Left lung (tissue), 10 donors: ENCODE measurements around the gene NBPF4. TPM values are rescaled to one million over a fixed set of nuclear protein-coding genes. Genes with fewer than 3 reads are reported as not detected.

Experiments
- ATAC-seq: fragments of 200-7000 bp; cut with Tn5 transposase; one replicate; pipeline ENCODE4 v1.9.1; 2020; ENCODE audit warnings: moderate library complexity
- DNase-seq, 4 donors: peaks; one replicate each; pipeline ENCODE4 v3.0.0-alpha.2; 2013 to 2020
- H3K27ac ChIP-seq, 2 donors: fragments of 200-600 bp; sonication (generic) in 1 of 2; one replicate each; pipeline versions ENCODE4 v1.5.0 to v1.8.0; 2020 to 2021
- H3K27me3 ChIP-seq, 2 donors: fragments of 200-600 bp; sonication (generic) in 1 of 2; one replicate each; pipeline versions ENCODE4 v1.5.0 to v1.8.0; 2020 to 2021
- H3K36me3 ChIP-seq, 2 donors: fragments of 200-600 bp; sonication (generic) in 1 of 2; one replicate each; pipeline versions ENCODE4 v1.5.0 to v1.8.0; 2020 to 2021
- H3K4me1 ChIP-seq, 2 donors: fragments of 200-600 bp; one replicate each; pipeline ENCODE4 v1.8.0; 2021
- H3K4me3 ChIP-seq, 2 donors: fragments of 200-600 bp; sonication (generic) in 1 of 2; one replicate each; pipeline versions ENCODE4 v1.5.0 to v1.8.0; 2020 to 2021; ENCODE audit warnings: mild to moderate bottlenecking in 1 of 2
- H3K9me3 ChIP-seq, 2 donors: fragments of 200-600 bp; sonication (generic) in 1 of 2; one replicate each; pipeline versions ENCODE4 v1.5.0 to v1.8.0; 2020 to 2021
- CTCF ChIP-seq, 2 donors: fragments of 200-600 bp; sonication (generic) in 1 of 2; IDR thresholded peaks; one replicate each; pipeline versions ENCODE4 v1.5.0 to v1.8.0; 2021; ENCODE audit warnings: antibody characterized with exemption in 2 of 2
- intact Hi-C, 2 donors: fragments of 100-400 bp; cut with DNase I; formaldehyde crosslinking; loops; one replicate each; pipeline versions ENCODE4 v1.11.2 to v1.14.2; 2022
- polyA plus RNA-seq, 6 donors: library from polyadenylated mRNA; unstranded; fragments of 120-200 nt; gene quantifications; one replicate each; pipeline ENCODE4 v1.2.1, GENCODE V29; 2013; ENCODE audit not compliant: insufficient read length in 6 of 6
- total RNA-seq, 2 donors: library from RNA; stranded (reverse); fragmentation: NEBNext Ultra II Directional; extraction: Animal tissue kit (Norgen Biotek cat#: 25700); gene quantifications; one replicate each; pipeline ENCODE4 v1.2.1, GENCODE V29; 2021
- donor health status: DM: no; HTN: yes; CAD: no.
- donor health status: DM: no; HTN: no; CAD: no.

The NBPF4 gene
- total and polyA plus RNA-seq, 8 donors: 0.15 TPM; not detected in 7

GRCh38 chr1:108200687-108201051, 43.2 kb downstream of the NBPF4 start:
- Histone ChIP-seq H3K4me3 (peak overlapping the region; percentile 81 to 97), H3K4me1 (peaks cover 16 to 40% of the 10 kb centered on the region in 2 donors), H3K36me3 (peaks cover 0 to 15% of the 10 kb centered on the region in 2 donors), H3K9me3 (peaks cover 0 to 4% of the 10 kb centered on the region in 2 donors), H3K27me3 (no peaks in the 10 kb centered on the region), H3K27ac (peak overlapping the region; percentile 94 to 95)
- TF ChIP-seq CTCF (IDR thresholded peaks at IDR 0.05): no peak
- peak; percentile 76 for ATAC-seq
- peak in 3 of 4 donors; percentile 29 to 54 (median 49) for DNase-seq
- intact Hi-C loops: no loop called here

GRCh38 chr1:108199781-108200686, 43.8 kb downstream of the NBPF4 start, which contains the start of gene SLC25A24:
Gene SLC25A24, minus strand, starts transcription at chr1:108200343. Its CDS starts 205 bp downstream, at chr1:108200138.
- ATAC-seq (peak; percentile 98), DNase-seq (peak; percentile 81 to 98 (median 90))
- Histone ChIP-seq H3K36me3 (peaks cover 0 to 21% of the 10 kb centered on the region in 2 donors), H3K4me3 (peak within 1 kb of the TSS; percentile 81 to 97), H3K27me3 (no peaks in the 10 kb centered on the region), H3K27ac (peak within 1 kb of the TSS; percentile 94 to 95), H3K4me1 (peaks cover 16 to 40% of the 10 kb centered on the region in 2 donors), H3K9me3 (peaks cover 0 to 4% of the 10 kb centered on the region in 2 donors)
- no peak for TF ChIP-seq CTCF (IDR thresholded peaks at IDR 0.05)
- intact Hi-C loops: no loop called here

GRCh38 chr1:108199201-108199691, 44.6 kb downstream of the NBPF4 start:
- H3K4me3 ChIP-seq: peak overlapping the region; percentile 81 to 97
- no peaks in the 10 kb centered on the region for H3K27me3 ChIP-seq
- intact Hi-C loops: no loop called here
- peak overlapping the region; percentile 94 to 95 for H3K27ac ChIP-seq
- ATAC-seq (peak; percentile 29), DNase-seq (peak in 2 of 4 donors; percentile 44 to 49)
- H3K9me3 ChIP-seq: no peaks in the 10 kb centered on the region
- TF ChIP-seq CTCF (IDR thresholded peaks at IDR 0.05): no peak
- peaks cover 16 to 40% of the 10 kb centered on the region in 2 donors for H3K4me1 ChIP-seq
- peaks cover 0 to 29% of the 10 kb centered on the region in 2 donors for H3K36me3 ChIP-seq

- DNase-seq: no peak
- no peak overlapping the region for H3K27ac ChIP-seq
- H3K27me3 ChIP-seq: no peaks in the 10 kb centered on the region
- TF ChIP-seq CTCF (IDR thresholded peaks at IDR 0.05): no peak
- H3K36me3 ChIP-seq: peaks cover 0 to 66% of the 10 kb centered on the region in 2 donors
- intact Hi-C loops: no loop called here
- peaks cover 0 to 4% of the 10 kb centered on the region in 2 donors for H3K9me3 ChIP-seq
- ATAC-seq: no peak
- H3K4me3 ChIP-seq: no peak overlapping the region
- peaks cover 16 to 34% of the 10 kb centered on the region in 2 donors for H3K4me1 ChIP-seq
Observed at GRCh38 chr1:108194051-108194450, 49.8 kb downstream of the NBPF4 start.

DNA sequence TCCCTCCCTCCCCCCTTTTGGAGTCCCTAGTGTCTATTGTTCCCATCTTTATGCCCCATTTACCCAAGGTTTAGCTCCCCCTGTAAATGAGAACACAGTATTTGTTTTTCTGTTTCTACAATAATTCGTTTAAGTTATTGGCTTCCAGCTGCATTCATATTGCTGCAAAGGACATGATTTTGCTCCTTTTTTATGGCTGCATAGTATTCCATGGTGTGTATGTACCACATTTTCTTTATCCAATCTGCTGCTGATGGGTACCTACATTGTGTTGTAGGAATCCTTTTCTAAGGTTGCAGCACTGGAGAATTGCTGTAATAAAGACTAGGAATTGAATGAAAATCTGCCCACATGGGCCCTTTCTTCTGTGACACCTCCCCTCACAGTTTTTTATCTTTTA, 50.5 kb downstream of the NBPF4 start:
- DNase-seq (no peak), ATAC-seq (no peak)
- Histone ChIP-seq H3K27me3 (no peaks in the 10 kb centered on the region), H3K9me3 (peaks cover 0 to 4% of the 10 kb centered on the region in 2 donors), H3K4me3 (no peak overlapping the region), H3K27ac (no peak overlapping the region), H3K36me3 (peaks cover 0 to 66% of the 10 kb centered on the region in 2 donors), H3K4me1 (peaks cover 10 to 27% of the 10 kb centered on the region in 2 donors)
- no peak for TF ChIP-seq CTCF (IDR thresholded peaks at IDR 0.05)
- intact Hi-C loops: no loop called here
